GM23338 (cell line): ENCODE data around the gene CACNA2D1. TPM values are rescaled to one million over a fixed set of nuclear protein-coding genes. Genes with fewer than 3 reads are reported as not detected.

Experiments used
- ATAC-seq: fragments of 200-7000 bp; cut with Tn5 transposase; 3 replicates; pipeline ENCODE4 v1.9.1; 2020
- DNase-seq: peaks from one replicate; pipeline ENCODE4 v3.0.0-alpha.2; 2015; ENCODE audit warnings: low spot score
- H2AFZ ChIP-seq: fragments of 200-600 bp; sonication (generic); 2 replicates; pipeline ENCODE4 v1.8.0; 2016; ENCODE audit warnings: antibody characterized with exemption, mild to moderate bottlenecking, moderate library complexity
- H3F3A ChIP-seq: fragments of 200-600 bp; sonication (generic); replicated peaks from 2 replicates; pipeline ENCODE4 v1.8.0; 2017; ENCODE audit warnings: antibody characterized with exemption, mixed run types, low read depth
- H3K27ac ChIP-seq: fragments of 200-600 bp; sonication (generic); 2 replicates; pipeline ENCODE4 v1.6.1; 2016; ENCODE audit warnings: low read depth
- H3K27me3 ChIP-seq: fragments of 200-600 bp; sonication (generic); 2 replicates; pipeline ENCODE4 v1.8.0; 2016; ENCODE audit warnings: mild to moderate bottlenecking, mixed run types, moderate library complexity; ENCODE audit not compliant: insufficient read depth
- H3K36me3 ChIP-seq: fragments of 200-600 bp; sonication (generic); 2 replicates; pipeline ENCODE4 v1.8.0; 2016; ENCODE audit warnings: mild to moderate bottlenecking; ENCODE audit not compliant: insufficient read depth
- H3K4me1 ChIP-seq: fragments of 200-600 bp; sonication (generic); 2 replicates; pipeline ENCODE4 v1.8.0; 2016; ENCODE audit warnings: mild to moderate bottlenecking, moderate library complexity; ENCODE audit not compliant: insufficient read depth
- H3K4me2 ChIP-seq: fragments of 200-600 bp; sonication (generic); 2 replicates; pipeline ENCODE4 v1.7.1; 2017; ENCODE audit warnings: mixed run types
- H3K4me3 ChIP-seq: fragments of 200-600 bp; sonication (generic); 2 replicates; pipeline ENCODE4 v1.6.1; 2016; ENCODE audit warnings: mixed run types
- H3K79me2 ChIP-seq: fragments of 200-600 bp; sonication (generic); replicated peaks from 2 replicates; pipeline ENCODE4 v1.8.0; 2017; ENCODE audit warnings: mild to moderate bottlenecking; ENCODE audit not compliant: insufficient read depth
- H3K9me2 ChIP-seq: fragments of 200-600 bp; sonication (generic); 2 replicates; pipeline ENCODE4 v1.8.0; 2017; ENCODE audit not compliant: insufficient read depth
- H4K20me1 ChIP-seq: fragments of 200-600 bp; sonication (generic); replicated peaks from 2 replicates; pipeline ENCODE4 v1.8.0; 2017; ENCODE audit warnings: mild to moderate bottlenecking; ENCODE audit not compliant: insufficient read depth
- H3K27ac Mint-ChIP-seq: 2 replicates; pipeline ENCODE4 v1.8.0; 2020; ENCODE audit warnings: inconsistent platforms, mild to moderate bottlenecking, moderate library complexity, mixed read lengths
- H3K27me3 Mint-ChIP-seq: 3 replicates; pipeline ENCODE4 v1.8.0; 2022; ENCODE audit warnings: low read depth, mild to moderate bottlenecking, moderate library complexity, mixed read lengths, inconsistent platforms; ENCODE audit not compliant: insufficient read depth, poor library complexity
- H3K36me3 Mint-ChIP-seq: 3 replicates; pipeline ENCODE4 v1.8.0; 2021; ENCODE audit warnings: low read depth, mild to moderate bottlenecking, inconsistent platforms, moderate library complexity, mixed read lengths
- H3K4me1 Mint-ChIP-seq: 3 replicates; pipeline ENCODE4 v1.8.0; 2020; ENCODE audit warnings: mild to moderate bottlenecking, inconsistent platforms, mixed read lengths
- H3K4me3 Mint-ChIP-seq: 3 replicates; pipeline ENCODE4 v1.8.0; 2021; ENCODE audit warnings: moderate library complexity, mild to moderate bottlenecking, inconsistent platforms, mixed read lengths
- H3K9me3 Mint-ChIP-seq: 3 replicates; pipeline ENCODE4 v1.8.0; 2020; ENCODE audit warnings: moderate library complexity, mild to moderate bottlenecking, inconsistent platforms, mixed read lengths
- CREB1 ChIP-seq: fragments of 250-450 bp; sonication (Bioruptor Pico); IDR thresholded peaks from 2 replicates; pipeline ENCODE4 v1.5.0; 2020; ENCODE audit warnings: low read depth, mild to moderate bottlenecking, moderate library complexity
- ETS1 ChIP-seq: IDR thresholded peaks from 2 replicates; pipeline ENCODE4 v1.6.1; 2016; ENCODE audit warnings: antibody characterized with exemption
- EZH2 ChIP-seq: fragments of 200-600 bp; sonication (generic); IDR thresholded peaks from one replicate; pipeline ENCODE4 v1.8.0; 2017; ENCODE audit warnings: antibody characterized with exemption, mild to moderate bottlenecking, low read depth; ENCODE audit not compliant: unreplicated experiment
- EZH2phosphoT487 ChIP-seq: fragments of 200-600 bp; sonication (generic); IDR thresholded peaks from one replicate; pipeline ENCODE4 v1.8.1; 2018; ENCODE audit warnings: antibody characterized with exemption; ENCODE audit not compliant: unreplicated experiment
- JUNB ChIP-seq: IDR thresholded peaks from one replicate; pipeline ENCODE4 v1.6.1; 2016; ENCODE audit warnings: antibody characterized with exemption; ENCODE audit not compliant: unreplicated experiment
- NANOG ChIP-seq: IDR thresholded peaks from 2 replicates; pipeline ENCODE4 v1.6.1; 2016; ENCODE audit warnings: antibody characterized with exemption, borderline replicate concordance
- POLR2AphosphoS5 ChIP-seq: IDR thresholded peaks from 2 replicates; pipeline ENCODE4 v1.6.1; 2016; ENCODE audit warnings: antibody characterized with exemption, low read depth
- STAT1 ChIP-seq: IDR thresholded peaks from one replicate; pipeline ENCODE4 v1.6.1; 2016; ENCODE audit warnings: antibody characterized with exemption; ENCODE audit not compliant: unreplicated experiment
- ZNF114 ChIP-seq: fragments of 250-450 bp; sonication (Bioruptor Pico); IDR thresholded peaks from 2 replicates; pipeline ENCODE4 v1.5.0; 2020; ENCODE audit warnings: mild to moderate bottlenecking, moderate library complexity
- ZNF331 ChIP-seq: fragments of 250-450 bp; sonication (Bioruptor Pico); IDR thresholded peaks from 2 replicates; pipeline ENCODE4 v1.5.0; 2020; ENCODE audit warnings: low read depth, mild to moderate bottlenecking, moderate library complexity
- ZNF462 ChIP-seq: fragments of 250-450 bp; sonication (Bioruptor Pico); IDR thresholded peaks from 2 replicates; pipeline ENCODE4 v1.5.0; 2020; ENCODE audit warnings: mild to moderate bottlenecking, moderate library complexity
- polyA plus RNA-seq: library from polyadenylated mRNA; unstranded; fragments of >200 nt; fragmentation: Nextera tagmentation; extraction: Ambion mirVana; gene quantifications from 2 replicates; pipeline ENCODE4 v1.2.1, GENCODE V29; 2016
- total RNA-seq: library from RNA; depleted of rRNA; stranded (reverse); fragments of >200 nt; shearing (Covaris generic); gene quantifications from 2 replicates; pipeline ENCODE4 v1.2.3, GENCODE V29; 2014

The CACNA2D1 gene
- total and polyA plus RNA-seq, 2 experiments from 2014 or later, result 7.0 to 20.4 TPM

- no peak for DNase-seq
- TF ChIP-seq EZH2, result no peak
- TF ChIP-seq ZNF114 (CRISPR knock-in tag), result no peak
- no peak for TF ChIP-seq STAT1
- H3K9me3 Mint-ChIP-seq, result no peaks in the 10 kb centered on the region
Measured at GRCh38 chr7:82331234-82331633, 112.3 kb downstream of the CACNA2D1 start.

GRCh38 chr7:82330706-82331215 lies 112.8 kb downstream of the CACNA2D1 start:
- ATAC-seq, result no peak
- no peak for DNase-seq
- Histone ChIP-seq H3K4me3 (no peak overlapping the region), H3K4me2 (0 out of 2 replicates have a peak overlapping the region, but pooled peaks have one; percentile 5), H3K4me1 (peaks cover 14% of the 10 kb centered on the region), H3K27me3 (no peaks in the 10 kb centered on the region), H4K20me1 (no peaks in the 10 kb centered on the region), H3K36me3 (no peaks in the 10 kb centered on the region), H2AFZ (no peak overlapping the region), H3F3A (no peaks in the 10 kb centered on the region), H3K27ac (no peak overlapping the region), H3K79me2 (no peaks in the 10 kb centered on the region), H3K9me2 (no peaks in the 10 kb centered on the region)
- no peak overlapping the region; the same call in 1 of the 2 replicates for H3K27ac Mint-ChIP-seq
- peaks cover 25% of the 10 kb centered on the region for H3K4me1 Mint-ChIP-seq
- no peaks in the 10 kb centered on the region for H3K9me3 Mint-ChIP-seq
- no peak for TF ChIP-seq NANOG
- TF ChIP-seq POLR2AphosphoS5, result no peak
- no peak for TF ChIP-seq EZH2phosphoT487
- no peak for TF ChIP-seq EZH2
- no peak for TF ChIP-seq ZNF331 (CRISPR knock-in tag)
- TF ChIP-seq JUNB, result no peak
- TF ChIP-seq ZNF462 (CRISPR knock-in tag), result no peak
- no peak for TF ChIP-seq ZNF114 (CRISPR knock-in tag)
- no peak for TF ChIP-seq CREB1
- TF ChIP-seq STAT1, result no peak
- TF ChIP-seq ETS1, result no peak
- H3K27me3 Mint-ChIP-seq, result no peaks in the 10 kb centered on the region
- H3K36me3 Mint-ChIP-seq, result no peaks in the 10 kb centered on the region; the same call in 2 of the 3 replicates
- no peak overlapping the region for H3K4me3 Mint-ChIP-seq

More at GRCh38 chr7:82331234-82331633, 112.3 kb downstream of the CACNA2D1 start:
- no peaks in the 10 kb centered on the region for H3F3A ChIP-seq
- H3K27me3 ChIP-seq, result no peaks in the 10 kb centered on the region
- Mint-ChIP-seq H3K4me3 (no peak overlapping the region), H3K4me1 (peaks cover 29% of the 10 kb centered on the region), H3K27ac (peak overlapping the region; percentile 80; the same call in 1 of the 2 replicates), H3K36me3 (no peaks in the 10 kb centered on the region; the same call in 2 of the 3 replicates), H3K27me3 (no peaks in the 10 kb centered on the region)
- 0 out of 2 replicates have a peak overlapping the region, but pooled peaks have one; percentile 5 for H3K4me2 ChIP-seq
- no peaks in the 10 kb centered on the region for H3K9me2 ChIP-seq
- no peaks in the 10 kb centered on the region for H3K36me3 ChIP-seq
- no peak overlapping the region for H3K4me3 ChIP-seq
- H3K4me1 ChIP-seq, result peaks cover 17% of the 10 kb centered on the region
- H3K79me2 ChIP-seq, result no peaks in the 10 kb centered on the region
- H2AFZ ChIP-seq, result no peak overlapping the region
- no peak overlapping the region for H3K27ac ChIP-seq
- no peak for ATAC-seq
- no peaks in the 10 kb centered on the region for H4K20me1 ChIP-seq
